Activated gamma-delta T cell treated with anti-CD3 and anti-CD28 coated beads, Interleukin-2, amount 50 U/mL, for 16 hours (primary cell): ENCODE measurements around the gene GYS2.

Source experiments
- DNase-seq: peaks from one replicate; pipeline ENCODE4 v3.0.0-alpha.2; 2020; ENCODE audit warnings: low read depth

Gene GYS2

DNA sequence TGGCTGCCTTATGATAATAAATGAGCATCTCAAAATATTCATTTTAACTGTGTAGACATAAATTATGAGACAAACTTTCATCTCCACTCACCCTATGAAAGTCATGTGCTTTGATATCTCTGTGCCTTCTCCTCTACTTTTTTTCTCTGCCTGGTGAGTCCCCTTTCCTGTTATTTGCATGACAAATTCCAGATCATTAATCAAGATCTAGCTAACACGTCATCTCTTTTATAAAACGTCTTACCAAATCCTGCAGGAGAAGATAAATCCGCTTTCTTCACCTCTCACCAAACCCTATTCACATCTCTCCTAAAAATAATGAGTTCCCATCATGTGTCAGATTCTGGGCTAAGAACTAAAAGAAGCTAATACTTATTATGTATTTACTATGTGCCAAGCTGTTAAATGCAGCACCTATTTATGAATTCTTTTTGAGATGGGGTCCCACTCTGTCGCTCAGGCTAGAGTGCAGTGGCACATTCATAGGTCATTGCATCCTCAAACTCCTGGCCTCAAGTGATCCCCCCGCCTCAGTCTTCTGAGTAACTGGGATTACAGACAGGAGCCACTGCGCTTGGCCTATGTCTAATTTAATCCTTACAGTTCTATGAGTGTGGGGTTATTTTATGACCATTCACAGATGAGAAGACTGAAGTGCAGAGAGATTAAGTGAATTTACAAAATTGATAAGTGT, 51.9 kb downstream of the GYS2 start:
- DNase-seq, result no peak

GRCh38 chr12:21551841-21552465, 52.7 kb downstream of the GYS2 start:
- DNase-seq, result no peak

DNA sequence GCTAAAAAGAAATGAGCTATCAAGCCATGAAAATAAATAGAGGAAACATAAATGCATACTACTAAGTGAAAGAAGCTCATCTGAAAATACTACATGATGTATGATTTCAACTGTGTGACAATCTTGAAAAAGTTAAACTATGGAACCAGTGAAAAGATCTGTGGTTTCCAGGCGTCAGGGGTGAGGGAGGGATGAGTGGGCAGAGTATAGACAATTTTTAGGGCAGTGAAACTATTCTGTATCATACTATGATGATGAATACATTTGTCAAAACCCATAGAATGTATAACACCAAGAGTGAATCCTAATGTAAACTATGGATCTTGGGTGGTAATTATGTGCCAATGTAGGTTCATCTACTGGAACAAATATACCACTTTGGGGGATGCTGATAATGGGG, 57.2 kb downstream of the GYS2 start:
- DNase-seq, result no peak

- no peak for DNase-seq
Observed at GRCh38 chr12:21546716-21547115, 57.9 kb downstream of the GYS2 start.

DNA sequence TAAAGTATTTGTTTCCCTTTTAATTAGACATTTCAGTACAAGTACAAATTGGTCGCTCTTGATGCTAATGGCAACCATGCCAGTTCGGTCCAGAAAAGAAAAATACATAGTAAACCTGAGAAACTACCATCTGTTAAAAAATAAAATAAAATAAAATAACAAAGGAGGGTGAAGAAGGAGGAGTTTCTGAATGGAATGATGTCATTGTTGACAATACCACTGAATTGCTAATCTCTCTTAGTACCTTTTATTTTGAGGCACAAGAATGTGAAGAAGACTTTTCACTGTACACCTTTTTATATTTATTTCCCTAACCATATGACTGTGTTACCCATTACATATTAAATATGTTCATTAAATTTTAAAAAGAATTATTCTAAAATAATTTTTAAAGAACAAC, 59.1 kb downstream of the GYS2 start:
- no peak for DNase-seq

DNA sequence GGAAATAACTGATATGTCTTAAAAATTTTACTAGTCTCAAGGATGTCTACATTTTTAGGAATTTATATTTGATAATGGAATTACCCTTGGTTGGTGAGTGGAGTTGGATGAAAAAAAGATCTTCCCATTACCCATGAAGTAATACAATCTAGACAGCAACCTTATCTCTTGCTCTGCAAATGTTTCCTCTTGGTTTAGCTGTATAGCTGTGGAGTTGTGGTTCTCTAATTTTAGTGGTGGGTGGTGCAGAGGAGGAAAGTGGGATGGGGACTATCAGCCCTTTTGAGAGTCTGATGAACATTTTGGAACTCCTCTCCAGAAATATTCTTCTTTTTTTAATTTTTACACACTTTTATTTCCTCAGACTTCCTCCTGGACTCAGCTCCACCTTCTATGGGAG, 61.5 kb downstream of the GYS2 start:
- no peak for DNase-seq

GRCh38 chr12:21542403-21542802, 62.2 kb downstream of the GYS2 start:
- no peak for DNase-seq

DNA sequence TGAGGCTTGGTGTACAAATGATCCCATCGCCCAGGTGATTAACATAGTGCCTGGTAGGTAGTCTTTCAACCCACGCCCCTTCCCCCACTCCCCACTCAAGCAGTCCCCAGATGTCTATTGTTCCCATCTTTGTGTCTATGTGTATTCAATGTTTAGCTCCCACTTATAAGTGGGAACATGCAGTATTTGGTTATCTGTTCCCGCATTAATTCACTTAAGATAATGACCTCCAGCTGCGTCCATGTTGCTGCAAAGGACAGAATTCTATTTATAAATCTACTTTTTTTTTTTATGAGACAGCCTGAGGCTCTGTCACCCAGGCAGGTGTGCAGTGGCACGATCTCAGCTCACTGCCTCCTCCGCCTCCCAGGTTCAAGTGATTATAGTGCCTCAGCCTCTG, 62.9 kb downstream of the GYS2 start:
- no peak for DNase-seq

- no peak for DNase-seq
Observed at GRCh38 chr12:21539797-21540196, 64.8 kb downstream of the GYS2 start.

DNA sequence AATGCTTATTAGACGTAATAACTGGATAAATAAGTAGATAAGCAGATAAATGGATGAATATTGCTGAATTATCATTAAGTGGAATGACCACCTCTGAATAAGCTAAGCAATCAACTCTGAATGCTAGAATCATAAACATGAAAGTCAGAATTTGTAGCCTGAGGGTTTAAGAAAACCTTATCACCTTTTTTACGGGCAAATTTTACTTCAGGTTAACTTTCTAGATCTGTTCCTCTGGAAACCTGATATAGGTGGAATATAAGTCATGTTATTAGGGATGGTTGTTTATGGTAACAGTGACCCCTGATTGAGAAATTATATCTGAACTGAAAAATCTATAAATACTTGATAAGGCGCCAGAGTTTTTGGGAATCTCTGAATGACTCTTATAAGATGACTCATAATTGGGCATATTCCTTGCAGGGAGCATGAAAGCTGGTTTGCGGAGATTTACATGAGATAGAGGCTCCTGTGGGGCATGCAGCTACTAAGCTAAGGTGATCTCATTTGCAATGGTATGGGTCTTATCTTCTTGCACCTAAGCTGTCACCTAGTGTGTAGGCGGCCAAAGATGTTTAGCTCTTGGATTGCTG, 66.5 kb downstream of the GYS2 start:
- no peak for DNase-seq

- no peak for DNase-seq
Observed at GRCh38 chr12:21529456-21529855, 75.2 kb downstream of the GYS2 start.

- DNase-seq, result no peak
Observed at GRCh38 chr12:21528953-21529352, 75.7 kb downstream of the GYS2 start.

- peak; percentile 13 for DNase-seq
Observed at GRCh38 chr12:21527451-21528180, 77.0 kb downstream of the GYS2 start.

DNA sequence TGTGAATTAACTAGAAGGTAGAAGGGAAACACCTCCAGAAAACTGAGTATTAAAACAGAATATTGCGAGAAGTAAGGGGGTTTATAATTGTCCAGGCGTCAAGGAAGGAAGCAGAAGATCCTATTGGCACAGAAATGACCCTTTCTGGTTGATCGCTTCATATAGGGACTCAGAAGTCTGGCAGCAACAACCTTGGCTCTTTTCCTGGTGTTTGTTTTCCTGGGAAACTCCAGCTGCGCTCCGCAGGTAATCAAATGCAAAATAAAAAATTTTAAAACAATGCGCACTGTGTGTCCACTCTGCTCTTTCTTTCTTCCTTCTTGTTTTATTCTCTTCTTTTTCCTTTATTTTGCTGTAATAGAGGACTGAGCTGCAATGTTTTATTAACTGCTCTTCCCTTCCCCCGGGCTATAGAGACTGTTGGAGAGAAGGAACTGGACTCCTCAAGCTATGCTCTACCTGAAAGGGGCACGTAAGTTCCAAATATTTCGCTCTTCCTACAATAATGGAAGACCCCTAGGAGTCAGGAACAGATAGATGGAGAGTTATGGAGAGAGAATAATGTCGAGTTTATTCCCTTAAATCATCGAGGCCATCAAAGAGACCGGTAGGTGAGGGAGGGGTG, 77.8 kb downstream of the GYS2 start:
- DNase-seq, result no peak

- no peak for DNase-seq
Observed at GRCh38 chr12:21526053-21526452, 78.6 kb downstream of the GYS2 start, which contains the start of gene SPX. Gene SPX (plus strand): TSS chr12:21526296. CDS start chr12:21526473, 177 bp downstream.

GRCh38 chr12:21523148-21523547, 81.5 kb downstream of the GYS2 start:
- no peak for DNase-seq

DNA sequence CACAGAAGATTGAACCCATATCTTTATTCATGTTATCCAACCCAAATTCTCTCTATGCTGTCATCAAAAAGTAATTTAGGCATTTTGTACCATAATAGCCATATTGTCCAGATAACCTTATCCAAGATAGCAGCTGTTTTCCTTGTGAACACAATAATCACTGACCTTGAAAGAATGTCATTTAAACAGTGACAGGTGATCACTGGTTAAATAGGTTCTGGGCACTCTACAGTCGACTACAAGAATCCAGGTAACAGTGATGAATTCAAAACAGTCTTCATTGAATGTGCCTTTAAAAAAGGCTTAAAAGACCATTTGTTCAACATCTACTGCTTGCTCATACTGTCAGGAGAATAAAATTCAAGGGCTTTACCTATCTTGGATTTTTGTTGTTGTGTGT, 83.1 kb downstream of the GYS2 start:
- no peak for DNase-seq

- DNase-seq, result no peak
Observed at GRCh38 chr12:21518451-21518850, 86.2 kb downstream of the GYS2 start.

DNA sequence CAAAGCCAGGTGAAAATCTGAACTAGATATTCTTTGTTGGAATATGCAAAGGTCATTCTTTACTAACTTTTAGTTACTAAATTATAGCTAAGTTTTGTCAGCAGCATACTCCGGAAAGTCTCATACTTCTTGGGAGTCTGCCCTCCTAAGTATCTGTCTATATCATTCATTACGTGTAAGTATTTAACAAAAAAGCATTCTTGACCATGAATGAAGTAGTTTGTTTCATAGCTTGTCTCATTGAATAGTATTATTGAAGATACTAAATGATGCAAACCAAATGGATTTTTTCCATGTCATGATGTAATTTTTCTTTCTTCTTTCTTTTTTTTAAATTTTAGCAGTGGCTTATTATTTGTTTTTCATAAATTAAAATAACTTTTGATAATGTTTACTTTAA, 88.4 kb downstream of the GYS2 start:
- DNase-seq, result no peak

DNA sequence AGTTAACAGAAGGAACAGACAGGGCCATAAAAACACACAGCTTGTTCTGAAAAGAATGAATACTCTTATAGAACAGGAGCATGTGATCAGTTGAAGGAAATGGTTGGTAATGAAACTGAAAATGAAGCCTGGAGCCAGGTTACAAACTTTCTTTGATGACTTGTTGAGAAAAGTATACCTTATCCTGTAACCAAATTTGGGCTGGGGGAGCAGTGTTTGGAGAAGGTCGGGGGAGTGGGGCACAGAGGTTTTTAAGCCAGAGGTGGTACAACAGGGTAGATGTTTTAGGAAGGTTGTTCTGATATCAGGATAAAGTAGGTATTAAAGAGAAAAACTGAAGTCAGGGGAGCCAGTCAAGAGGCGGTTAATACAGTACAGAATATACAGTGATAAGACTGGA, 94.9 kb downstream of the GYS2 start:
- no peak for DNase-seq

DNA sequence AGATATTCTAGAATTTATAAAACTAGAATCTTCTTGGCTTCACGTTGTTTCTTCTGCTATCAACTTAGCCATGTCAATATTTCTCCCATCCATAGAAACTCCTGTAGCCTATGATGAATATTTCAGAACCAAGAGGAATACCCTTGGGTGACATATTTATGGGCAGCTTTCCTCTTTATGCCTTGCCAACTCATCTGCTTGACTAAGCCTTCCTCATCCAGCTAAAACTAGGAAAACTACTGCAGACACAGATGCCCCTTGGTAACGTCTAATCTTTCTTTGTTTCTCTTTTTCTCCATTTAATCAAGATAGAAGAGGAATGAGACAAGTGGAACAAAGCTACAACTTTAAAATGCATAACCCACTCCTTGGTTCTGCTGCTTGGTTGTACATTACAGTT, 96.8 kb downstream of the GYS2 start:
- DNase-seq, result no peak

DNA sequence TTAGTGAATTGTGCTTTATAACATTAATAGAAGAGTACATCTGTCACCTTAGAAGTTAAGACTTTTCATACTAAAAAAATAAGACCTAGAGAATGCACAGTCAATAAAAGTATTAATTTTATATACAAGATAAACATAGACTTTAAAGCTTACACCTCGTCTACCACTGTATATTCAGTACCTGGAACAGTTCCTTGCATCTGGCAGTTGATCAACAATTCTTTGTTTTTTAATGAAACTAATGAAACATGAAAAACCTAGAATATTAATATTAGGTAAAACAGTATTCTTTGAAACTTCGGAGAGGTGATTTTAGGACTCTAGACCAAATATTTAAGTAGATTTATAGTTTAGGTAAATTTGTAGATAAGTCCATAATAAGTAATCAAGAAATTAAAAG, 98.8 kb downstream of the GYS2 start:
- DNase-seq, result no peak

GRCh38 chr12:21502872-21503271, 101.8 kb downstream of the GYS2 start:
- no peak for DNase-seq
